ENCODE data around the gene OR2T27.
"Not testable (repeated sequence)": the region's sequence is repeated elsewhere in the genome, so short reads cannot be mapped to it uniquely, and the experiment has no call there.

DNA sequence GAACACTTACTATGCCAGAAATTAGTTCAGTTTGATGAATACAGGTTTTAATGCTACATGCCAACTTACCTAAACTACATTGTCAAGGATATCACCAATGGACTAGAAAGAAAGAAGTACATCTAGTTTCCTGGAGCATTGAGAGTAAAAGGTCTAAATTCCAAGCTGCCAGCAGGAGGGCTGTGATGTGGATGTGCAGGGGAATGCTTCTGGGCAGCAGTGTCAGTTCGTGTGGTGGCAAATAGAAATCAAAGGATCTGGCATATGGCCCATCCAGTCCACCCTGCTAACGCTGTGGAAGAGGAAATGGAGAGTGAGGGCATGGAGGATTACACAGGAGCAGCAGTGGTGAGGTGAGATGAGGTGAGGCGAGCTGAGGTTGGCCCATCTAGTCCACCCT is 10.2 kb downstream of the OR2T27 start, which contains the start of gene OR2T35:
- TF ChIP-seq, protein P1, sequence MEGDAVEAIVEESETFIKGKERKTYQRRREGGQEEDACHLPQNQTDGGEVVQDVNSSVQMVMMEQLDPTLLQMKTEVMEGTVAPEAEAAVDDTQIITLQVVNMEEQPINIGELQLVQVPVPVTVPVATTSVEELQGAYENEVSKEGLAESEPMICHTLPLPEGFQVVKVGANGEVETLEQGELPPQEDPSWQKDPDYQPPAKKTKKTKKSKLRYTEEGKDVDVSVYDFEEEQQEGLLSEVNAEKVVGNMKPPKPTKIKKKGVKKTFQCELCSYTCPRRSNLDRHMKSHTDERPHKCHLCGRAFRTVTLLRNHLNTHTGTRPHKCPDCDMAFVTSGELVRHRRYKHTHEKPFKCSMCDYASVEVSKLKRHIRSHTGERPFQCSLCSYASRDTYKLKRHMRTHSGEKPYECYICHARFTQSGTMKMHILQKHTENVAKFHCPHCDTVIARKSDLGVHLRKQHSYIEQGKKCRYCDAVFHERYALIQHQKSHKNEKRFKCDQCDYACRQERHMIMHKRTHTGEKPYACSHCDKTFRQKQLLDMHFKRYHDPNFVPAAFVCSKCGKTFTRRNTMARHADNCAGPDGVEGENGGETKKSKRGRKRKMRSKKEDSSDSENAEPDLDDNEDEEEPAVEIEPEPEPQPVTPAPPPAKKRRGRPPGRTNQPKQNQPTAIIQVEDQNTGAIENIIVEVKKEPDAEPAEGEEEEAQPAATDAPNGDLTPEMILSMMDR (IDR thresholded peaks at IDR 0.05), result not testable (repeated sequence)
- TF ChIP-seq POLR2A (IDR thresholded peaks at IDR 0.05), result not testable (repeated sequence)

Data from testis (tissue), 2 donors.